HFF-Myc (cell line): ENCODE measurements around the gene RASAL3.

Source experiments
- DNase-seq: peaks from one replicate; pipeline ENCODE4 v3.0.0-alpha.2; 2011; ENCODE audit warnings: low read depth; ENCODE audit errors: extremely low read depth
- H3K4me3 ChIP-seq: replicated peaks from 2 replicates; pipeline ENCODE4 v1.5.1; 2011; ENCODE audit warnings: low read depth, mild to moderate bottlenecking, control low read depth, low read length
- TF ChIP-seq, protein P1 (sequence below): IDR thresholded peaks from 2 replicates; pipeline ENCODE4 v1.5.1; 2012; ENCODE audit warnings: mild to moderate bottlenecking, low read depth, low read length, control low read depth; ENCODE audit errors: missing control alignments

The RASAL3 gene

DNA sequence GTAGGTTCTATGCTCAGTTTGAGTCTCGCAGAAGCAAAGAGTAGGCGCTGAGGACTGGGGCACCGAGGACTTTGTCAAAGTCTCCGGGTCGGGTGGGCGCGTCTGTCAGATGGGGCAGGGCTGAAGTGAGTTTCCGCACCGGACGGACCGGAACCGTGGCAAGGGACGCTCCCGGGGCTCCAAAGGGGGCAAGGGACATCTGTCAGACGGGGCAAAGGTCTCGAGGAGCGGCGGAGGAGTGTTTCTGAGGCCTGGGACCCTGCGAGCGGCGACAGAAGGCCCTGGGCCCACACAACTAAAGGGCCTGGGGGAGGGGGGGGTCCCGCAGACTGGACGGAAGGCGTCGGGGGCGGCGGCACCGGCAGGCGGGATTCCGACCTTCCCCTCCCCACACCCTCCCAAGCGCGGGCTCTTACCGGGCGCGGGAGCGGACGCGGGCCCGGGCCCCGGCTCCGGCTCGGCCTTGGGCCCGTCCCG lies 32.3 kb downstream of the RASAL3 start:
- no peak for DNase-seq
- TF ChIP-seq, protein P1, sequence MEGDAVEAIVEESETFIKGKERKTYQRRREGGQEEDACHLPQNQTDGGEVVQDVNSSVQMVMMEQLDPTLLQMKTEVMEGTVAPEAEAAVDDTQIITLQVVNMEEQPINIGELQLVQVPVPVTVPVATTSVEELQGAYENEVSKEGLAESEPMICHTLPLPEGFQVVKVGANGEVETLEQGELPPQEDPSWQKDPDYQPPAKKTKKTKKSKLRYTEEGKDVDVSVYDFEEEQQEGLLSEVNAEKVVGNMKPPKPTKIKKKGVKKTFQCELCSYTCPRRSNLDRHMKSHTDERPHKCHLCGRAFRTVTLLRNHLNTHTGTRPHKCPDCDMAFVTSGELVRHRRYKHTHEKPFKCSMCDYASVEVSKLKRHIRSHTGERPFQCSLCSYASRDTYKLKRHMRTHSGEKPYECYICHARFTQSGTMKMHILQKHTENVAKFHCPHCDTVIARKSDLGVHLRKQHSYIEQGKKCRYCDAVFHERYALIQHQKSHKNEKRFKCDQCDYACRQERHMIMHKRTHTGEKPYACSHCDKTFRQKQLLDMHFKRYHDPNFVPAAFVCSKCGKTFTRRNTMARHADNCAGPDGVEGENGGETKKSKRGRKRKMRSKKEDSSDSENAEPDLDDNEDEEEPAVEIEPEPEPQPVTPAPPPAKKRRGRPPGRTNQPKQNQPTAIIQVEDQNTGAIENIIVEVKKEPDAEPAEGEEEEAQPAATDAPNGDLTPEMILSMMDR, result no peak
- H3K4me3 ChIP-seq, result peak overlapping the region; percentile 82

- TF ChIP-seq, protein P1, result no peak
- DNase-seq, result no peak
- peak overlapping the region; percentile 82 for H3K4me3 ChIP-seq
These were observed 32.8 kb downstream of the RASAL3 start for GRCh38 chr19:15431396-15432017.

GRCh38 chr19:15430526-15431120 lies 33.7 kb downstream of the RASAL3 start:
- TF ChIP-seq, protein P1, result no peak
- H3K4me3 ChIP-seq, result peak overlapping the region; percentile 82
- no peak for DNase-seq

GRCh38 chr19:15429825-15430467 lies 34.4 kb downstream of the RASAL3 start:
- DNase-seq, result no peak
- no peak overlapping the region for H3K4me3 ChIP-seq
- TF ChIP-seq, protein P1, result no peak

- DNase-seq, result no peak
- no peak overlapping the region for H3K4me3 ChIP-seq
- TF ChIP-seq, protein P1, result no peak
These were observed 35.2 kb downstream of the RASAL3 start for GRCh38 chr19:15428956-15429824.

- no peak overlapping the region for H3K4me3 ChIP-seq
- TF ChIP-seq, protein P1, result no peak
- no peak for DNase-seq
These were observed 36.3 kb downstream of the RASAL3 start for GRCh38 chr19:15427991-15428471.
